GM21825 (cell line): ENCODE data around the gene PPM1L.

Experiments used
- ATAC-seq: cut with Tn5 transposase; IDR thresholded peaks from one replicate; pipeline ENCODE4 v1.9.1; 2021; ENCODE audit warnings: mild to moderate bottlenecking, moderate library complexity; ENCODE audit not compliant: unreplicated experiment

PPM1L gene

DNA sequence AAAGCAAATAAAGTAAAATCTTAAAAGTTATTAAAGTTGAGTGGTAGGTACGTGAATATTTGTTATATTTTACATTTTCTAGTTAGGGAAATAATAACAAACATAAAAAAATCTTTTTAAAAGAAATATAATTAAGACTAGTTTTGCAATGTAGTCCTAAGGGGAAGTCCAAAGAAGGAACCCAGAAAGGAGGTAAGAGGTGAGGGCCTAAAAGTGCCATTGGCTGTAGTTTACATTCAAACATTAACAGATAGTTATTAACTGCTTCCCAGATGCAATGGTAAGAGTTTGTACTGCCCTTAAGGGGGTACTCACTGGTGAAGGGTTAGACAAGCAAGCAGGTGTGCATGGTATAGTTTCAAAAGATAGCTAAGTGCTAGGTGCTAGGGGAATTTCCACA lies 269.9 kb downstream of the PPM1L start:
- no peak for ATAC-seq

DNA sequence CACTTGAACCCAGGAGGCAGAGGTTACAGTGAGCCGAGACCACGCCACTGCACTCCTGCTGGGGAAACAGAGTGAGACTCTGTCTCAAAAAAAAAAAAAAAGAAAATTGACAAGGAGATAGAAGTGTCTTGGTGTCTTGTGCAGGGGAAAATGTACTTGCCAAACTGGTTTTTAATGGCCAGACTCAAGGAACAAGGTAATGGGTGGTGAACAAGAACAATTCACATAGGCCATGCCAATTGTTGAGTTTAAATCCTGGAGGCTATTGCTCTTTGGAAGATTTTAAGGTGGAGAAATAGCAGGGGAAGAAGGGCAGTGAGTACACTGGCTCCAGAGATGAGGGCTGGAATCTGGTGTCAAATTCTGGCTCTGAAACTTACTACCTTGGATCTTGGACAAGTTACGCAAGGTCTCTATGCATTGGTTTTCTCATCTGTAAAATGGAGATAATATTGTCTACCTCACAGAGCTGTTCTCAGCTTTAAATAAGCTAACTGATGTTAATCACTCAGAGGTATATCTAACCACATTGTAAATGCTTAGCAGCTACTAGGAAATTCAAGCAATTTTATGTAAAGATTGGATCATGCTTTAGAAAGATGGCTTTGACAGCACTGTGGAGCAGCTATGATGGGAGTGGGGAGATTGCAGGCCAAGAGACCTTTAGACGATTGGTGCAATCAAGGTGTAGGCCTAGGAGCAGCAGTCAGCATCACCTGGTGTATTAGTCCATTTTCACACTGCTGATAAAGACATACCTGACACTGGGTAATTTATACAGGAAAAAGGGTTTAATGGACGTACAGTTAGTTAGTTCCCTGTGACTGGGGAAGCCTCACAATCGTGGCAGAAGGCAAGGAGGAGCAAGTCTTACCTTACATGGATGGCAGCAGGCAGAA lies 270.8 kb downstream of the PPM1L start:
- no peak for ATAC-seq

DNA sequence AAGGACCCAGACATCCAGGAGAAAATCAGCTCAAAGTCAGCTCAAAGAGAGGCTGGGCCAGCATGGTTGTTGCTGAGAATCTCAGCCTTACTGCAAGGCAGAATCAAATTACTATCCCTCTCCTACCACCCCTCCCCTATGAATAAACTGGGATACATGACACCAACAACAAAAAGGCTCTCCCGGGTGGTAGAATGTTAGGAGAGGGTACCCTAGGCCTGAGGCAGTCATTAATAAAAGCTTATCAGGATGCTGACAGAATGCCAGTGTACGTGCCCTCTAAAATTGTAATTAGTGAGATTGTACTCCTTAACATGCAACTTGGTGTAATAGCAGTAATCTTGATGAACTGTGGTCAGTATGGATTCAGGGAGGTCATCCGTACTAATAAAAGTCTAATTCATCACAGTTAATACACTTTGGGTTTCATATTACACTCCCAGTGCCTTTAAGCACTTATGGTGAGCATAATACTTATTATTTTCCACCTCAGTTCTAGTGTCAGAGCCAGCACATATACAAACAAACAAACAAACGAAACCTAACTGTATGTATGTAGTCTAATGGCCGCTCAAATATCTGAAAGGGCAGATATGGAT lies 272.6 kb downstream of the PPM1L start:
- no peak for ATAC-seq

GRCh38 chr3:161031134-161031533 lies 275.1 kb downstream of the PPM1L start:
- no peak for ATAC-seq

GRCh38 chr3:161034913-161035550 lies 279.0 kb downstream of the PPM1L start:
- ATAC-seq, result peak; percentile 88

- no peak for ATAC-seq
These were observed 279.7 kb downstream of the PPM1L start for GRCh38 chr3:161035711-161036110.

GRCh38 chr3:161038725-161039124 lies 282.7 kb downstream of the PPM1L start:
- no peak for ATAC-seq

DNA sequence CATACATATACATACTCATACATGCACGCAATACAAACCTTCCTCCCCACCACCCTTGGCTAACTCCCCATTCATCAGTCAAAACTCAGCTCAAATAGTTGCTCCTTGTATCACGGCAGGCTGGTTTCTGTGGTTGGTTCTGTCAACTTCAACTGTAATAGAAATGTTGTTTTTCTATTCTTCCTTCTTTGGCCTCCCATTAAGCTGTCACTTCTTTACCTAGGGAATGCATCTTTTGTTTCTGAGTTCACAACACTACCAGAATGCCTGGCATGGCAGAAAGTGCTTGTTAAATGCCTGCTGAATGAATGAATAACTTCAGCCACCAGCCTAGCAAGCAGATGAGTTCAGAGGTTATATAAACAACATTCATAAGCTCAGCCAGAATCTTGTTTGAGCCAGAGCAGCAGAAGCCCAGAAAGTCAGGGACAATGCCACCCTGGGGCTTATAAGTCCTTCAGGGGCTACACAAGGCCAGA lies 286.0 kb downstream of the PPM1L start:
- no peak for ATAC-seq

DNA sequence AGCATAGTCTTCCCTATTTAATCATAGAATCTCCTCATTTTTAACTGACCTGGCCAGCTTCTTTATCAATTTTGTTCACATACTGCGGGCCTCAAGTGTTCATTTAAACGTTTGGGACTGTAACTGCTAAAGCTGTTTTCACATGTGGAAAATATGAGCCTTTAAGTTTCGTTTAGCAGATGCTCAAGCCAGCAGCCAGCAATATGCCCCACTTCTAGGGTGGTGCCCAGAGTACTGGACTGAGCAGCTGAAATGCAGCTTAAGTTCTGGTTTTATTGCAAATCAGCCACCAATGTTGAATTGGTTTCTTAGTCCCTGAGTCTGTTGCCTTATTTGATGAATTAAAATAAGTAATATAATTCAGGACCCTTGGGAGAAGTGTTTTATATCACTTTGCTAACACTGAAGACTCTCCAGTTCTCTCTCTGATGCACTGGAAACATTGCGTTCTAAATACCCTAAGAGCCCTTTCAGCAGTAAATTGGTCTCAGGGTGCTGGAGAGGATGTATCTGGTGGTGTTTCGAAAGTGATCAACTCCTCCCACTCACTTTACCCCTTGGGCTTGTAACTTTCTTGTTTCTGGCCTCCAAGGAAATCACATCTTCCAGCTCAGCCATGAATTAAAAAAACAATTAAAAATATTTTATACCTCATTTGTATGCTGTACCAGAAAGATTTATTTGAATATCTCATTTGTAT lies 287.5 kb downstream of the PPM1L start:
- peak; percentile 89 for ATAC-seq

DNA sequence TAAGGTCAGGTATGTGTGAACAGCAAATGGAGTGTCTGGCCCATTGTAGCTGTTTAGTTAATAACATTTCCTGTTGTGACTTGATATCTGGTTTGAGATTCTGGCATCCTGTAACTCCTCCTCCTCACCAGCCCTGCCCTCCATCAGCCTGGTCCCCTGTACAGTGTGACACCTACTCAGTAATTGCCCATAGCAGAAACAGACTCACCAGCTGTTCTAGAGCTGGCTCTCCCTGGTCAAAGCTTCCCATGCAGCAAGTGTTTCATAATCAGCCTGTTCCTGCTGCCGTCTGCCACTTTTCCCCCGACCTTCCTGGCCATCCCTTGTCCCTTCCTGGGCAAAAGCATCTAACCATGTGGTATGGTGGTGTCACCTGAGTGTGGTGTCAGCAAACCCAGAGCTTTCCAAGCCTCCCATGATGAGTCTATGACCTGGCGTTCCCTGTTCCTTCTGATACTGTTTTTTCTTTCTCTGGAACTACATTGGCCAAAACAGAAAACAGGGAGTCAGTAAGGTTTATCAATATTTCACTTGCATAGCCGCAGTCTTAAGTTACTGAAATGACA lies 293.7 kb downstream of the PPM1L start:
- ATAC-seq, result no peak

DNA sequence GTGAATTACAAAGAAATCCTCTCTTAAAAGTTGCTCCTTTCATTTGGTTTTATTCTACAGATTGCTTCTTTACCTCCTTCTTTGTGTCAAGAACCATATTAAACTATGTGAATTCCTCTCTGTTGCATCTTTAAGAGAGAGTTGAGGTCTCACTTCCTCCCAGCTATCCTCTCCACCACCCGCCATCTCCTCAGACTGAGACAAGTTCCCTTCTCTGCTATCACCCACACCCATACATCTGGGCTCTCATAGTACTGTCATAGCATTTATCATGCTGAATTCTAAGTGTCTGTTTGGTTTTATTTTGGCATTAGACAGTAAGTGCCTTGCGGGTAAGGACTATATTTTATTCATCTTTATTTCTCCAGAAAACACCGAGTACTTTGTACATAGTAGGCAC lies 294.9 kb downstream of the PPM1L start:
- peak; percentile 68 for ATAC-seq

DNA sequence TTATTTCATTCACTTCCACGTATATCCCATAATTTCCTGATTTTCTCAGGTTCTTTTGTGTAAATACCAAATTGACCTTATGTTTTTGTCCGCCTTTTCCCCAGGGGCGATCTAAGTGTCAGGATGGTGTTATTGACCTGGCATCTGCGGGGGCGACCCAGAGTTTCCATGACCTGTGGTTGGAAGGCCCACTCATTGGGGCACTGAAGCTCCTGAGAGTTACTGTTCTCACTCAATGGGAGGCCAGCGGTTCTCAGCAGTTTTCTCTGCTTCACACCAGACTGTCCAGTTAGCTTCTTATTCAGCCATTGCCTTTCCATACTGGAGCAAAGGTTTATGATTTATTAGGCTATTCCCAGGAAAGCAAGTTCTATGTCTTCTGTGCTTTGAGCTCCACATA lies 295.8 kb downstream of the PPM1L start:
- no peak for ATAC-seq

DNA sequence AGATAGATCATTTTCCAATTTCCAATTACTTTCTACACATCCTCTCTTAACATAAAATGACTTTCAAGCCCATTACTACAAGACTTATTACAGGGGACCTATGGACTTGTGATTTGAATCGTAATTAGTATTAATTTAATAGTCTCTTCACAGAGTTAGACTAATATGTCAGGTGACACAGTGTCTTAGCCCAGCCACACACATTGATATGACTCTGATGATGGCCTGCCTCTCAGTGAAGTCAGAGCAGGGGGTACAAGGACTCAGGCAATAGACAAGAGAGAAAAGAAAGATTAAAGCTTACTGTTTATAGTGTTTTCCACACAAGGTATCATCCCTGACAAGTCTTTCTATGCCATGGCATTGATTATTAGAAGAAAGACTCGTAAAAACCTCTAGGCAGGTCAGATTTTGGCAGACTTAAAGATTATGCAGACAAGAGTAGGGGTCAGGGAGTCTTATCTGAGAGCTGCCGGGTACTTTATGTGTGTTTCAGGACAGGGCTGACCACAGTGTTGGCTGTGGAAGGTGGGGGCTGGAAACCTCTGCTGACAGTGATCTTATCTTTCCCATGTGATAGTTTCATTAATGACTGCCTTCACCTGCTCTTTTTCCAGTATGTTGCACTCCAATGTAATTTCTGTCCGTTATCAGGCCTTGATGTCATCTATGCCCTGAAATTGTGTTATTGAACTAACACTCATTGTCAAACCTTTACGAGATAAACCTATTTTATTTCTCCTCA lies 299.0 kb downstream of the PPM1L start:
- no peak for ATAC-seq

- no peak for ATAC-seq
These were observed 308.4 kb downstream of the PPM1L start for GRCh38 chr3:161064413-161064812.

DNA sequence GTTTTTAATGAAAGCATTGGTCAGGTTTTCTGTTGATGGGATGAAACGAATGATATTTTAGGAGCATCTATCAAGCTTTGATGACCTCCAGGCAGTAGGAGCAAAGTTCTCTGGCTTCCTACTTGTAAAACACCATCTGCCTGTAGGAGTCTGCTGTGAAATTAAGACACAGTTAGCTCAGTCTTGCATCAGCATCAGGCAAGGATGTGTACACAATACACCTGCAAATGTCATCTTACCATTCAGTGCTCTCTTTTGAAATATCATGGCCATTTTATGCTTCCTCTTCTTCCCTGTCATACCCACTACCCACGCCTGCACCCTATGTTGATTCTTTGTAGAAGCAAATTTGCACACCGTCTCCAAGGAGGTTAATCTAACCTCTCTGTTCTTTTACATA lies 310.9 kb downstream of the PPM1L start:
- ATAC-seq, result no peak

GRCh38 chr3:161067335-161067734 lies 311.3 kb downstream of the PPM1L start:
- peak; percentile 19 for ATAC-seq

DNA sequence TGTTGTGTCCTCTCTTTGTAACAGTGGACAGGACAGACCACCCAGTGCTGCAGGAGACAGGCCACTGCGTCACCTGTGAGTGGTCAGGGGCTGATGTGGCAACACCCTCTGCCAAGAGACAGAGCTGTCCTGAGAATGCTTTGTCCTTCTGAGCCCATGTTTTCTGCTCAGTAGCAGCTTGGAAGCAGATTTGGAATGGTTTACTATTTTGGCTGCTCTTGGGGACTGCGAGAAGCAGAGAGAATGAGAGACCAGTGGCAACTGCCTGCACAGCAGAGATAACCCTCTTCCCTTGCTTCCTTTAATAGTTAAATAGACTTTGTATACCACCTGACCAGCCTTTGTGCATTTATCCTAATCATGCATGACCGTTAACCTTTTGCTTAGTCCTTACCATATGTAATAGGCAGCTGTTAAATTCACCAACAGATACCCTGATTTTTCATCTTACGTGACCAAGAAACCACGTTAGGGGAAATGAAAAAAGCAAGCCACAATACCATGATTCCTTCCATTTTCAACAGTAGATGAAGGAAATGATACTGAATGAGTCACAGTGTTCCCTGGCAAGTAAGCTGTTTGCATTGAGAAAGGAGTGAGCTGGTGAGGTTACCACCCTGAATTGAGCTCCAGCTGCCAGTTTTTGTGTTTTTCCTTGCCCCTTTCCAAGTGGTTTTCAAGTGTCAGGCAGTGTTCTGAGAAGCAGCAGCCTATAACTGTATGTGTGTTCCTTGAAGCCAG lies 313.6 kb downstream of the PPM1L start:
- ATAC-seq, result peak; percentile 97

- no peak for ATAC-seq
These were observed 314.4 kb downstream of the PPM1L start for GRCh38 chr3:161070252-161070930.
